Vagina (tissue), 2 donors: Measurements from ENCODE around the gene TSC22D3. TPM values are rescaled to one million over a fixed set of nuclear protein-coding genes. Genes with fewer than 3 reads are reported as not detected.
A peak's percentile ranks its signal among the peaks of the same experiment; 100 is the strongest.

Experiments used
- DNase-seq, 2 donors: peaks; one replicate each; pipeline ENCODE4 v3.0.0-alpha.2; 2017; ENCODE audit errors: extremely low spot score in 2 of 2
- H3K27ac ChIP-seq: fragments of 200-600 bp; sonication (generic); one replicate; pipeline ENCODE4 v1.5.1; 2019
- H3K27me3 ChIP-seq: fragments of 200-600 bp; sonication (generic); one replicate; pipeline ENCODE4 v1.5.1; 2019
- H3K36me3 ChIP-seq, 2 donors: fragments of 200-600 bp; sonication (generic); one replicate each; pipeline ENCODE4 v1.5.1; 2017 to 2019
- H3K4me1 ChIP-seq: fragments of 200-600 bp; sonication (generic); one replicate; pipeline ENCODE4 v1.5.1; 2019
- H3K4me3 ChIP-seq, 2 donors: fragments of 200-600 bp; sonication (generic); 1 replicate in 1 of 2; 2 replicates in 1 of 2; pipeline ENCODE4 v1.5.1; 2016 to 2019
- H3K9me3 ChIP-seq: fragments of 200-600 bp; sonication (generic); one replicate; pipeline ENCODE4 v1.5.1; 2019
- CTCF ChIP-seq, 3 experiments: fragments of 450-650 bp in 2 of 3; fragments of 200-600 bp in 1 of 3; sonication (generic) in 1 of 3; IDR thresholded peaks; one replicate each; pipeline ENCODE4 v1.5.1; 2017 to 2019; ENCODE audit warnings: antibody characterized with exemption in 3 of 3, mild to moderate bottlenecking in 2 of 3, moderate library complexity in 2 of 3
- POLR2A ChIP-seq, 2 donors: fragments of 450-650 bp; IDR thresholded peaks; one replicate each; pipeline ENCODE4 v1.6.1; 2017; ENCODE audit warnings: antibody characterized with exemption in 2 of 2, mild to moderate bottlenecking in 2 of 2, moderate library complexity in 2 of 2
- POLR2AphosphoS5 ChIP-seq, 2 donors: sonication (generic); formaldehyde crosslinking; IDR thresholded peaks; one replicate each; pipeline ENCODE4 v1.9.0; 2017; ENCODE audit warnings: antibody characterized with exemption in 2 of 2, mild to moderate bottlenecking in 2 of 2, low read depth in 1 of 2; ENCODE audit not compliant: insufficient read depth in 1 of 2
- intact Hi-C: fragments of 100-400 bp; cut with DNase I; formaldehyde crosslinking; loops from one replicate; pipeline ENCODE4 v1.15.1; 2023
- total RNA-seq: library from RNA; depleted of rRNA; stranded (reverse); fragments of >200 nt; gene quantifications from one replicate; pipeline ENCODE4 v1.2.3, GENCODE V29; 2016

TSC22D3 gene
- total RNA-seq, 1 donor from 2014 or later, result 780 TPM

GRCh38 chrX:107713543-107714205, 61.9 kb downstream of the TSC22D3 start:
- DNase-seq, result no peak
- peak overlapping the region; percentile 61 to 78 for H3K4me3 ChIP-seq
- peaks cover 0 to 27% of the 10 kb centered on the region in 2 donors for H3K36me3 ChIP-seq
- H3K27me3 ChIP-seq, result no peaks in the 10 kb centered on the region
- no peaks in the 10 kb centered on the region for H3K9me3 ChIP-seq
- intact Hi-C loops, result no loop called here
- TF ChIP-seq POLR2A (IDR thresholded peaks at IDR 0.05) (no peak), CTCF (IDR thresholded peaks at IDR 0.05) (no peak), POLR2AphosphoS5 (IDR thresholded peaks at IDR 0.05; ENCODE audit: insufficient read depth in 1 of 2, low read depth in 1 of 2) (no peak)
- H3K4me1 ChIP-seq, result peaks cover 35% of the 10 kb centered on the region
- peak overlapping the region; percentile 98 for H3K27ac ChIP-seq

GRCh38 chrX:107713203-107713542, 62.4 kb downstream of the TSC22D3 start:
- no peak for DNase-seq
- no peaks in the 10 kb centered on the region for H3K27me3 ChIP-seq
- no peaks in the 10 kb centered on the region for H3K9me3 ChIP-seq
- intact Hi-C loops, result no loop called here
- peaks cover 0 to 27% of the 10 kb centered on the region in 2 donors for H3K36me3 ChIP-seq
- TF ChIP-seq POLR2A (IDR thresholded peaks at IDR 0.05) (no peak), POLR2AphosphoS5 (IDR thresholded peaks at IDR 0.05; ENCODE audit: insufficient read depth in 1 of 2, low read depth in 1 of 2) (peak in 1 of 2 donors; percentile 19)
- H3K4me3 ChIP-seq, result peak overlapping the region; percentile 61 to 78
- H3K4me1 ChIP-seq, result peaks cover 30% of the 10 kb centered on the region
- H3K27ac ChIP-seq, result peak overlapping the region; percentile 98

GRCh38 chrX:107712231-107713202, 63.1 kb downstream of the TSC22D3 start:
- intact Hi-C loops, result no loop called here
- Histone ChIP-seq H3K36me3 (peaks cover 0 to 27% of the 10 kb centered on the region in 2 donors), H3K4me1 (peaks cover 25% of the 10 kb centered on the region), H3K9me3 (no peaks in the 10 kb centered on the region), H3K4me3 (peak overlapping the region; percentile 61 to 78), H3K27me3 (no peaks in the 10 kb centered on the region), H3K27ac (peak overlapping the region; percentile 98)
- DNase-seq, result no peak
- no peak for TF ChIP-seq CTCF (IDR thresholded peaks at IDR 0.05)
- peak in 1 of 2 donors; percentile 40 for TF ChIP-seq POLR2AphosphoS5 (IDR thresholded peaks at IDR 0.05; ENCODE audit: insufficient read depth in 1 of 2, low read depth in 1 of 2)
- peak in 1 of 2 donors; percentile 7 for TF ChIP-seq POLR2A (IDR thresholded peaks at IDR 0.05)

- Histone ChIP-seq H3K27ac (peak overlapping the region; percentile 98), H3K4me3 (no peak overlapping the region), H3K9me3 (no peaks in the 10 kb centered on the region), H3K27me3 (no peaks in the 10 kb centered on the region), H3K36me3 (peaks cover 0 to 27% of the 10 kb centered on the region in 2 donors), H3K4me1 (peaks cover 23% of the 10 kb centered on the region)
- no peak for TF ChIP-seq POLR2A (IDR thresholded peaks at IDR 0.05)
- no peak for TF ChIP-seq CTCF (IDR thresholded peaks at IDR 0.05)
- no peak for TF ChIP-seq POLR2AphosphoS5 (IDR thresholded peaks at IDR 0.05; ENCODE audit: insufficient read depth in 1 of 2, low read depth in 1 of 2)
- intact Hi-C loops, result no loop called here
- no peak for DNase-seq
These were observed 63.9 kb downstream of the TSC22D3 start for GRCh38 chrX:107711521-107712181.
